ENCODE measurements around the gene NFE2L3.
"Not testable (repeated sequence)": the region's sequence is repeated elsewhere in the genome, so short reads cannot be mapped to it uniquely, and the experiment has no call there.

The NFE2L3 gene

DNA sequence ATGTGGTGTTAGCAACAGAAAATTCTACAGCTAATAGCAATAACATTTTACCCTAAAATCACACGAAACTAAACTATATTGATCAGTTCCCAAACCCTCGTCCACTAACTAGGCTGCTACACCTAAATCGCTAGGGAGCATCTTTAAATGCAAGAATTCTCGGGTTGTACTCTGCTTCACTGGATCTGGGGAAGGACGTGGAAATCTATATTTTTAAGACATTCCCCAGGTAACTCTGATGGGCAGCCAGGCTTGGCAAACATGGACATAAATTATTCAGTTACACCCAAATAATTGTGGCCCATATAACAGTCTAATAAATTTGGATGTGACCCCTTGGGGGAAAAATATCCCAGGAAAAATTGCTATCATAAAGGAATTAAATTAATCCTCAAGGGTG, 36.3 kb upstream of the NFE2L3 start:
- no peak overlapping the region for H3K4me3 Mint-ChIP-seq
- no peak overlapping the region for H3K27ac Mint-ChIP-seq
- H3K36me3 Mint-ChIP-seq (ENCODE audit: low read depth): peaks cover 13% of the 10 kb centered on the region
- H3K4me1 Mint-ChIP-seq: peaks cover 18% of the 10 kb centered on the region
- H3K27me3 Mint-ChIP-seq (ENCODE audit: low read depth, poor library complexity): peaks cover 5% of the 10 kb centered on the region
- no peak for DNase-seq
- TF ChIP-seq, protein P1, sequence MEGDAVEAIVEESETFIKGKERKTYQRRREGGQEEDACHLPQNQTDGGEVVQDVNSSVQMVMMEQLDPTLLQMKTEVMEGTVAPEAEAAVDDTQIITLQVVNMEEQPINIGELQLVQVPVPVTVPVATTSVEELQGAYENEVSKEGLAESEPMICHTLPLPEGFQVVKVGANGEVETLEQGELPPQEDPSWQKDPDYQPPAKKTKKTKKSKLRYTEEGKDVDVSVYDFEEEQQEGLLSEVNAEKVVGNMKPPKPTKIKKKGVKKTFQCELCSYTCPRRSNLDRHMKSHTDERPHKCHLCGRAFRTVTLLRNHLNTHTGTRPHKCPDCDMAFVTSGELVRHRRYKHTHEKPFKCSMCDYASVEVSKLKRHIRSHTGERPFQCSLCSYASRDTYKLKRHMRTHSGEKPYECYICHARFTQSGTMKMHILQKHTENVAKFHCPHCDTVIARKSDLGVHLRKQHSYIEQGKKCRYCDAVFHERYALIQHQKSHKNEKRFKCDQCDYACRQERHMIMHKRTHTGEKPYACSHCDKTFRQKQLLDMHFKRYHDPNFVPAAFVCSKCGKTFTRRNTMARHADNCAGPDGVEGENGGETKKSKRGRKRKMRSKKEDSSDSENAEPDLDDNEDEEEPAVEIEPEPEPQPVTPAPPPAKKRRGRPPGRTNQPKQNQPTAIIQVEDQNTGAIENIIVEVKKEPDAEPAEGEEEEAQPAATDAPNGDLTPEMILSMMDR (IDR thresholded peaks at IDR 0.05): no peak
- H3K9me3 Mint-ChIP-seq: peaks cover 4% of the 10 kb centered on the region

DNA sequence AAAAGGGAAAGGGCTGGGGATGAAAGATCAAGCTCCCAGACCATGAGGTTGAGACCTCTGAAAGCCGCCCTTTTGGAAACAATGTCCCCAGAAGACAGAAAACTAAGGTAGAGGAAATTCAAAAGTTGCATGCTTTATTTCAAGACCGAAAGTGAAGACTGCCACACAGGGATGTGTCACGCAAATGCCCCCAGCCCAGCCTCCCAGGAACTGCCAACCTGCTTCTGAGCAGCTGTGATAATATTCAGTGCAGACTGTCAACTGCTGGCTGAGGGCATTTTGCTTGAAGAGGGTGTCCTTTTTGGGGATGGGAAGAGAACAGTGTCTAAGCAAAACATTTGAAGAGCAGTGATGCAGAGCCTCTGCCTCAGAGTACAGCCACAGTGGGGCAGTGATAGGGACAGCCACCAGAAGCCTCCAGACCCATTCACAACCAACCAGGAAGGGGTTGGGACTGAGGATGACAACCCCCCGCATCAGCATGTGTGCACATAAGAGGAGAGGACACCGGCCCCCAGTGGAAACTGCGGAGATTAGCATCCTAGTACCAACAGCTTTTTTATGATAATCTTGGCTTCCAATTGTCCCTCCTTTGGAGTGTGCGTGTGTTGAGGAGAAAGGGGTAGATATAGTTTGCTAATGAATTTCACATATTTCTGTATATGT, 34.7 kb upstream of the NFE2L3 start:
- TF ChIP-seq, protein P1 (IDR thresholded peaks at IDR 0.05): no peak
- Mint-ChIP-seq H3K27me3 (ENCODE audit: low read depth, poor library complexity) (peaks cover 5% of the 10 kb centered on the region), H3K27ac (no peak overlapping the region), H3K36me3 (ENCODE audit: low read depth) (peaks cover 13% of the 10 kb centered on the region), H3K9me3 (peaks cover 4% of the 10 kb centered on the region), H3K4me1 (peaks cover 18% of the 10 kb centered on the region), H3K4me3 (no peak overlapping the region)
- no peak for DNase-seq

DNA sequence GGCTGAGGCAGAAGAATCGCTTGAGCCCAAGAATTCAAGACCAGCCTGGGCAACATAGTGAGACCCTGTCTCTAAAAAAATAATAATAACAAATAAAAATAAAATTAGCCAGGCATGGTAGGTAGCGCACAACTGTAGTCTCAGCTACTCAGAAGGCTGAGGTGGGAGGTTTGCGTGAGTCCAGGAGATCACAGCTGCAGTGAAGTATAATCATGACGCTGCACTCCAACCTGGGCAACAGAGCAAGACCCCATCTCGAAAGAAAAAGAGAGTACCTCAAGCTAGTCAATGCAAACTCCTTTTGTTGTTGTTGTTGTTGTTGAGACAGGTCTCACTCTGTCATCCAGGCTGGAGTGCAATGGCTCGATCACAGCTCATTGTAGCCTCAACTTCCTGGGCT, 34.0 kb upstream of the NFE2L3 start:
- Mint-ChIP-seq H3K27me3 (ENCODE audit: low read depth, poor library complexity) (peaks cover 5% of the 10 kb centered on the region), H3K4me1 (peaks cover 18% of the 10 kb centered on the region), H3K4me3 (no peak overlapping the region), H3K36me3 (ENCODE audit: low read depth) (peaks cover 13% of the 10 kb centered on the region), H3K9me3 (peaks cover 4% of the 10 kb centered on the region), H3K27ac (no peak overlapping the region)
- TF ChIP-seq, protein P1 (IDR thresholded peaks at IDR 0.05): no peak
- no peak for DNase-seq

DNA sequence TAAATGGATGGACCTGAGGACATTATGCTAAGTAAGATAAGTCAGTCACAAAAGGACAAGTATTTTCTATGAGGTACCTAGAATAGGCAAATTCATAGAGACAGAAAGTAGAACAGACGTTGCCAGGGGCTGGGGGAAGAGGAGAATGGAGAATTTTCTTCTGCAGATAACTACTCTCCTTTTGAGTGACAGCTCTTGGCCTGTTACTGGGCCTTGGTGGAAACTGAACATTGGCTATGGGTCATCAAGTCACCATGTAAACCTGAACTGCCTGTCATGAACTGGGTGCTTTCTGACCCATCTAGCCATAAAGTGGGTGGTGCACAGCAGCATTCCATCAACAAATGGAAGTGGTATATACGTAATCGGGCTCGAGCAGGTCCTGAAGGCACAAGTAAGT, 29.3 kb upstream of the NFE2L3 start:
- peaks cover under 1% of the 10 kb centered on the region for H3K4me1 Mint-ChIP-seq
- peaks cover 8% of the 10 kb centered on the region for H3K9me3 Mint-ChIP-seq
- no peak overlapping the region for H3K27ac Mint-ChIP-seq
- H3K36me3 Mint-ChIP-seq (ENCODE audit: low read depth): peaks cover 15% of the 10 kb centered on the region
- no peak for DNase-seq
- TF ChIP-seq, protein P1 (IDR thresholded peaks at IDR 0.05): no peak
- peaks cover 21% of the 10 kb centered on the region for H3K27me3 Mint-ChIP-seq (ENCODE audit: low read depth, poor library complexity)
- H3K4me3 Mint-ChIP-seq: no peak overlapping the region

DNA sequence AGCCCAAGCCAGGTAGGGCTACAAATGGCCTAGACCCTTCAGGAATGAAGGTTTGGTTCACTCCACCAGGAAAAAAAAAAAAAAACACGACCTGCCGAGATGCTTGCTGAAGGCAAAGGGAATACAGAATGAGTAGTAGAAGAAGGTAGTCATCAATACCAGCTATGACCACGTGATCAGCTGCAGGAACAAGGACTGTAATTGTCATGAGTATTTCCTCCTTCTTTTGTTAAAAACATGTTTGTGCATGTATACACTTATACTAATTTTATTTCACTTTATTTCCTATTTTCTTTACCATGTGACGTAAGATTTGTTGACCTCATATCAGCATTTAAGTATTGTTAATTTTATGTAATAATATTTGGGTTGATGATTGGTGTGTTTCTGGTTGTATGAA, 27.2 kb upstream of the NFE2L3 start:
- H3K9me3 Mint-ChIP-seq, DNase-seq, H3K4me3 Mint-ChIP-seq, H3K27ac Mint-ChIP-seq, H3K4me1 Mint-ChIP-seq: not testable (repeated sequence)
- Mint-ChIP-seq H3K27me3 (ENCODE audit: low read depth, poor library complexity) (peaks cover 22% of the 10 kb centered on the region), H3K36me3 (ENCODE audit: low read depth) (peaks cover 15% of the 10 kb centered on the region)

DNA sequence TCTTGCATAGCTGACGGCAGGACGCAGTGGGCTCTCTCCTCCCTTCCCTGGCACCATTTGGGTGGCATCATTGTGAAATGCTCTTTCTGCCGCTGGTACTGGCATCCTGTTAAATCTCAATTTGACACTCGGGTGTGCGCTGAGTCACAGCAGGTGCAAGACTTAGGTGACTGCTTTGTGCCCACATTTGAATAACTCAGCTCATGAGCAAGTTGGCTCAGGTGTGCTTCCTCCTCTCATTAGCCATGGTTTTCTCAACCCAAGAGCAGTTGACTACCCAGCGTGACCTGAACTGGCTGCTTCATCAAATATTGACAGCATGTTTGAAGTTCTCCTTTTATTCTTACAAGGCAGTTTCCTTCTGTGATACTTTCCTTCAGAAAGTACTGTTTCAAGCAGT, 24.6 kb upstream of the NFE2L3 start:
- Mint-ChIP-seq H3K27me3 (ENCODE audit: low read depth, poor library complexity) (peaks cover 30% of the 10 kb centered on the region), H3K4me3 (no peak overlapping the region), H3K9me3 (peaks cover 16% of the 10 kb centered on the region), H3K4me1 (no peaks in the 10 kb centered on the region), H3K27ac (no peak overlapping the region), H3K36me3 (ENCODE audit: low read depth) (peaks cover 15% of the 10 kb centered on the region)
- no peak for DNase-seq
- TF ChIP-seq, protein P1 (IDR thresholded peaks at IDR 0.05): no peak
